Ectodermal cell (in vitro differentiated cells): ENCODE data around the gene IGF1.

Experiments
- H3K27ac ChIP-seq: 2 replicates; pipeline ENCODE4 v1.7.0; 2013; ENCODE audit warnings: mild to moderate bottlenecking, low read depth, low read length; ENCODE audit not compliant: insufficient read depth, poor library complexity, severe bottlenecking
- H3K27me3 ChIP-seq: 2 replicates; pipeline ENCODE4 v1.7.0; 2013; ENCODE audit warnings: mild to moderate bottlenecking, low read length; ENCODE audit not compliant: insufficient read depth, control insufficient read depth, poor library complexity, severe bottlenecking
- H3K36me3 ChIP-seq: one replicate; pipeline ENCODE4 v1.7.0; 2013; ENCODE audit warnings: low read length; ENCODE audit not compliant: control insufficient read depth, insufficient read depth
- H3K4me1 ChIP-seq: one replicate; pipeline ENCODE4 v1.7.0; 2013; ENCODE audit warnings: low read length; ENCODE audit not compliant: control insufficient read depth, insufficient read depth
- H3K4me3 ChIP-seq: 2 replicates; pipeline ENCODE4 v1.7.0; 2013; ENCODE audit warnings: low read depth, low read length, control low read depth; ENCODE audit not compliant: insufficient read depth
- H3K9me3 ChIP-seq: 2 replicates; pipeline ENCODE4 v1.7.0; 2013; ENCODE audit warnings: mild to moderate bottlenecking, low read length, moderate library complexity; ENCODE audit not compliant: control insufficient read depth
- WGBS, 2 experiments: methylation state at CpG; one replicate each; pipeline ENCODE4 v1.1.7; 2013; ENCODE audit warnings: missing lambda C conversion rate in 2 of 2; 5-methylcytosine and 5-hydroxymethylcytosine counted together

IGF1 gene

GRCh38 chr12:102465762-102466560, 14.4 kb downstream of the IGF1 start:
- no peak overlapping the region for H3K27ac ChIP-seq
- no peak overlapping the region for H3K4me3 ChIP-seq
- no peaks in the 10 kb centered on the region for H3K9me3 ChIP-seq
- H3K27me3 ChIP-seq: no peaks in the 10 kb centered on the region
- 91 to 95% methylated on average over 9 of the region's 9 CpGs for WGBS, 2 experiments
- H3K4me1 ChIP-seq: no peaks in the 10 kb centered on the region
- H3K36me3 ChIP-seq: no peaks in the 10 kb centered on the region

DNA sequence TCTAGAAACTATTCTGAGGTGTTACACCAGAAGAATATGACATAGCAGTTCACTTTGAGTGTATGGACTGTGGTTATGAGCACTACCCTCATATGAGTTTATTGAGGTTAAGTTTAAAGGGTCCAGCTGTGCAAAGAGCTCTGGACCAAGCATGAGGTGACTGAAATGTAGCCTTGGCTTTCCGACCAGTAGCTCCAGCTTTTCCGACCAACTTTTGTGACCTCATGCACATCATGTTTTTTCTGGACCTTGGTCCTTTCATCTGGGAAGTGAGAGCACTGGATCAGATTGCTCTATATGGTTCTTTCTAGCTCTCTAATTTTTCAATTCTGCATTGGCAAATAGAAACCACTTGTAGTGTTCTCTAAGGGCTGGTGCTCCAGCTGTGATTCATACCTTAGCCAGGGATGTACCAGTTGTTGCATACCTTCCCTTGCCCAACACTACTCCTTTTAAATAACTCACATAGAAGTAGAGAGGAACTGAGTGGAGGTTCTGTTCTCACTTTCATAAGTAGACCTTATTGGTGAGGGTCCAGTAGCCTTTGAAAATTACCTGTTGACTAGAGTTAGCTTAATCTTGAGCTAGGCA, 16.6 kb downstream of the IGF1 start:
- Histone ChIP-seq H3K4me1 (no peaks in the 10 kb centered on the region), H3K36me3 (no peaks in the 10 kb centered on the region), H3K27me3 (no peaks in the 10 kb centered on the region), H3K27ac (no peak overlapping the region), H3K9me3 (no peaks in the 10 kb centered on the region), H3K4me3 (no peak overlapping the region)
- 92 to 98% methylated on average over 2 of the region's 2 CpGs for WGBS, 2 experiments

GRCh38 chr12:102462795-102463465, 17.4 kb downstream of the IGF1 start:
- Histone ChIP-seq H3K4me1 (no peaks in the 10 kb centered on the region), H3K9me3 (no peaks in the 10 kb centered on the region), H3K27ac (no peak overlapping the region), H3K27me3 (no peaks in the 10 kb centered on the region), H3K36me3 (no peaks in the 10 kb centered on the region), H3K4me3 (no peak overlapping the region)
- WGBS, 2 experiments: 95 to 96% methylated on average over 8 of the region's 8 CpGs

- Histone ChIP-seq H3K4me1 (no peaks in the 10 kb centered on the region), H3K27ac (no peak overlapping the region), H3K4me3 (no peak overlapping the region), H3K27me3 (no peaks in the 10 kb centered on the region), H3K9me3 (no peaks in the 10 kb centered on the region), H3K36me3 (no peaks in the 10 kb centered on the region)
- WGBS, 2 experiments: 82 to 100% methylated on average over 1 of the region's 1 CpG
Observed at GRCh38 chr12:102462386-102462785, 18.0 kb downstream of the IGF1 start.

DNA sequence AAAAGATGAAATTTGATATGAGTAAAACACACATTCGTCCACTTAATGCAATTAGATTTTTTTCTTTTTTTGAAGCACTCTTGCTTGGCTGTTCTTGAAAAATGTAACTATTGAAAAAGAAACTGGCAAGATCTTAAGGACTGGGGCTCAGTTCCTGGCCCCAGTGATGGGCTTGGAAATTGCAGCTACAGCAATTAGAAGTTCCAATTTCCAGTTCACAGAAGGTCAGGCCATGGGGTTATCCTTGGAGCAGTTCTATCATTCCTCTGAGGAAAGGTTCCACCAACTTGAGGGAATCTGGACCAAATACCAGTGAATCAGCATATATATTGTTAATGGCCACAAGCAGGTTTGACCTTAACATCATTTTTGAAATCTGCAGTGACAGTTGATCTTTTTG, 18.9 kb downstream of the IGF1 start:
- no peaks in the 10 kb centered on the region for H3K36me3 ChIP-seq
- 71% methylated on average over 1 of the region's 1 CpG; no CpG with 5 or more reads in 1 of the 2 experiments for WGBS, 2 experiments
- H3K4me3 ChIP-seq: no peak overlapping the region
- H3K27me3 ChIP-seq: no peaks in the 10 kb centered on the region
- no peaks in the 10 kb centered on the region for H3K4me1 ChIP-seq
- no peak overlapping the region for H3K27ac ChIP-seq
- no peaks in the 10 kb centered on the region for H3K9me3 ChIP-seq

DNA sequence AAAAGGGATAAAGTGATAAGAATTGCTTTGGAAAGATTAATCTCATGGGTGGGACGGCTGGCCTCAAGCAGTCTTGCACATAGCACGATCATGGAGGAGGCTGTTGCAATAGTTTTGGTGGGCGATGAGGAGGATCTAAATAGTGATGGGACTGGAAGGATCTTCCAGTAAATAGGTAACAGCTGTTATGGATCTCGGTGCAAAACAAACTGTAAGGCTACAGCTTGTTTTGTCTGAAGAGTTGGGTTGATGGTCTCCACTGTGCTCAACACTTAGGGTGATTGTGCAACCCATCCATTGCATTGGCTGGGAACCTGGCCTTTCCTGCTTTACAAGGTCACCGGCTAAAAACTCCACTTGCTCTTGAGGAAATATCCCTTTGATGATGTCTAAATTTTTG, 21.0 kb downstream of the IGF1 start:
- no peak overlapping the region for H3K4me3 ChIP-seq
- no peaks in the 10 kb centered on the region for H3K4me1 ChIP-seq
- no peaks in the 10 kb centered on the region for H3K36me3 ChIP-seq
- H3K9me3 ChIP-seq: no peaks in the 10 kb centered on the region
- WGBS, 2 experiments: 93 to 96% methylated on average over 5 of the region's 5 CpGs
- no peak overlapping the region for H3K27ac ChIP-seq
- no peaks in the 10 kb centered on the region for H3K27me3 ChIP-seq

DNA sequence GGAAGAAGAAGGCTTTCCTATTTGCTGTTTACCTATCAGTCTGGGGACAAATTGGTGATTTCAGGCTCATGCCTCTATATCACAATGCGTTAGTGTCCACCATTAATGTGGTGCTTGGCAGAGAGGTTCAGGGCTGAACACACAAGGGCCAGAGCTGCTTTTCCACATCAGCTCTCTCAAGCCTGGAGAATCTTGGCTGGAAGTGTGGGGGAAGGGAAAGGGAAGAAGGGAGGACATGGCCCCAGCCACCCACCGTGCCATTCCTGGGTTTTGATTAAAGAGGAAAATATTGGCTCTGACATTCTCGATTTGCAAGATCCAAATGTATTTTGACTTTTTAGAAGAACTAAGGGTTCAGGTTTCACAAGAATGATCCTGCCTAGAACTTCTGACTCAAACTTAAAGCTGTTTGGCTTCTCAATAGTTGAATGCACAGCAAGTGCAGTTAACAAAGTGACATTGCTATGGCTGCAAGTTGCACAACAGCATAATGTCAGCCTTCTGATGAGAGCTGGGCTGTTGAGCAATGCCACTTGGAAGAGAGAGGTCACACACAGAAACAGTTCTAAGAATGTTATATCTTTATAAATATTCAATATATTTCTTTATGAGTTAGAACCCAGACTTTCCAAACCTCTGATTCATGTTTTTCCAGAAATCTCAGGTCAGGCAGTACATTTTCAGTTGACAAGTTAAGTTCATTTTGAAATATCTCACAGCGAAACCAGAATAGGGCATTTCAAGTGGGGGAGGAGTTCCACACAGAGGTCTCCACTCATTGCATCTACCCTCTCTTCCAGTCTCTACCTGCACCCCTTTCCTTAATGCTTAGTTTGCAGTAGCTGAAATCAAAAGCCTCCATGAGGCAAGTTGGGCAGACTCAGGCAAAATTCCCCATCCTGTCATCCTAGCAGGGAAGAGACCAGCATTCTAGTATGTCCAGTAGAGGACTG, 25.3 kb downstream of the IGF1 start:
- Histone ChIP-seq H3K9me3 (no peaks in the 10 kb centered on the region), H3K27me3 (no peaks in the 10 kb centered on the region), H3K4me3 (no peak overlapping the region), H3K4me1 (no peaks in the 10 kb centered on the region), H3K27ac (no peak overlapping the region), H3K36me3 (no peaks in the 10 kb centered on the region)
- 95 to 98% methylated on average over 4 of the region's 4 CpGs for WGBS, 2 experiments

GRCh38 chr12:102454330-102454729, 26.0 kb downstream of the IGF1 start:
- Histone ChIP-seq H3K27ac (no peak overlapping the region), H3K4me1 (no peaks in the 10 kb centered on the region), H3K4me3 (no peak overlapping the region), H3K27me3 (no peaks in the 10 kb centered on the region), H3K9me3 (no peaks in the 10 kb centered on the region), H3K36me3 (no peaks in the 10 kb centered on the region)
- WGBS, 2 experiments: 92 to 97% methylated on average over 2 of the region's 2 CpGs

DNA sequence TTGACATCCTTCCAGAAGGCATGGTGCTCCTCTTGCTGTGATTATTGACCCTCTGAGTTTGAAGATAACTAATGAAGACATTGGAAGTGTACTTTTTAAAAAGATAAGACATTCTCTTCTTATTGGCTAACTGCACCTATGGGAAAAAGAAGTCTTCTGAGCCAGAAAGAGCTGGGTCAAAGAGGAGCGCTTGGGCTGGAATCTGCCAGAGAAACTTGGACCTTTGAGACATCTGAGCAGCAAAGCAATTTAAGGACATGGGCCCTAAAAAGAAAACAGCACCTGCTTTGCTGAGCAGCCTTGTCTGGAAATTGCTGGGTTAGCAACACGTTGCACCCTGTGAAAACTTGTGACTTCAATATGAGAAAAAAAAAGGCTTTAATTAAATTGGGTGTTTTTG, 27.8 kb downstream of the IGF1 start:
- H3K4me3 ChIP-seq: no peak overlapping the region
- H3K36me3 ChIP-seq: no peaks in the 10 kb centered on the region
- 90 to 94% methylated on average over 2 of the region's 2 CpGs for WGBS, 2 experiments
- H3K9me3 ChIP-seq: no peaks in the 10 kb centered on the region
- H3K4me1 ChIP-seq: no peaks in the 10 kb centered on the region
- H3K27me3 ChIP-seq: no peaks in the 10 kb centered on the region
- no peak overlapping the region for H3K27ac ChIP-seq
